ENCODE measurements around the gene PRTN3. TPM values are rescaled to one million over a fixed set of nuclear protein-coding genes. Genes with fewer than 3 reads are reported as not detected.

PRTN3 gene
- total RNA-seq, 1 donor from 2014 or later, result not detected

DNA sequence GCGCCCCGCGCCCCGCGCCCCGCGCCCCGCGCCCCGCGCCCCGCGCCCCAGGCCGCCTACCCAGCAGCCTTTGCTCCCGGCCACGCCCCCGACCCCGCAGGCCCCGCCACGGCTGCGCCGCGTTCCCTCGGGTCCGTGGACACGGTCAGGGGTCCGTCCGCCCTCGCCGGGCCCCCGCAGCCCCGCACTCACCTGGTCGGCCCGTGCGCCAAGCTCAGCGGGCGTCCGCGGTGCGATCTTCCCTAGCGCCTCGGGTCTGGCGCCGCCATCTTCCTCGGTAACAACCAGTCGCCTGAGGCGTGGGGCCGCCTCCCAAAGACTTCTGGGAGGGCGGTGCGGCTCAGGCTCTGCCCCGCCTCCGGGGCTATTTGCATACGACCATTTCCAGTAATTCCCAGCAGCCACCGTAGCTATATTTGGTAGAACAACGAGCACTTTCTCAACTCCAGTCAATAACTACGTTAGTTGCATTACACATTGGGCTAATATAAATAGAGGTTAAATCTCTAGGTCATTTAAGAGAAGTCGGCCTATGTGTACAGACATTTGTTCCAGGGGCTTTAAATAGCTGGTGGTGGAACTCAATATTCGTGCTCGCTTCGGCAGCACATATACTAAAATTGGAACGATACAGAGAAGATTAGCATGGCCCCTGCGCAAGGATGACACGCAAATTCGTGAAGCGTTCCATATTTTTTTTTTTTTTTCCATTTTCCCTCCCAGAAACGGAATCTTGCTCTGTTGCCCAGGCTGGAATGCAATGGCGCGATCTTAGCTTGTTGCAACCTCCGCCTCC lies 52.3 kb downstream of the PRTN3 start, which contains the start of the genes MED16 and RNU6-9:
Gene MED16 (minus strand): TSS at position 294 of the 796 bp plus-strand sequence. CDS start 2,056 bp downstream, outside the sequence.
Gene RNU6-9 (plus strand): TSS at position 591 of the 796 bp plus-strand sequence.
- Mint-ChIP-seq H3K27ac (peak within 1 kb of the TSS; percentile 100), H3K27me3 (ENCODE audit: insufficient read depth, low read depth) (peaks cover 14% of the 10 kb centered on the region), H3K4me1 (peaks cover 14% of the 10 kb centered on the region), H3K9me3 (no peaks in the 10 kb centered on the region), H3K4me3 (peak within 1 kb of the TSS; percentile 95), H3K36me3 (peaks cover 5% of the 10 kb centered on the region)
- Histone ChIP-seq H3K4me2 (peak within 1 kb of the TSS; percentile 95), H3K4me1 (no peaks in the 10 kb centered on the region), H2AFZ (replicated peaks) (peak within 1 kb of the TSS; percentile 53), H3K9ac (peak within 1 kb of the TSS; percentile 85), H3K79me2 (ENCODE audit: low read depth) (peaks cover 15% of the 10 kb centered on the region), H3F3A (ENCODE audit: low read depth) (peaks cover 14% of the 10 kb centered on the region), H3K9me3 (ENCODE audit: low read depth) (no peaks in the 10 kb centered on the region), H4K20me1 (ENCODE audit: low read depth) (peaks cover 16% of the 10 kb centered on the region), H3K36me3 (no peaks in the 10 kb centered on the region), H3K27ac (peak within 1 kb of the TSS; percentile 96), H3K4me3 (peak within 1 kb of the TSS; percentile 97), H3K27me3 (no peaks in the 10 kb centered on the region)
- peak; percentile 98 for DNase-seq (ENCODE audit: low spot score)
- TF ChIP-seq, protein P1, sequence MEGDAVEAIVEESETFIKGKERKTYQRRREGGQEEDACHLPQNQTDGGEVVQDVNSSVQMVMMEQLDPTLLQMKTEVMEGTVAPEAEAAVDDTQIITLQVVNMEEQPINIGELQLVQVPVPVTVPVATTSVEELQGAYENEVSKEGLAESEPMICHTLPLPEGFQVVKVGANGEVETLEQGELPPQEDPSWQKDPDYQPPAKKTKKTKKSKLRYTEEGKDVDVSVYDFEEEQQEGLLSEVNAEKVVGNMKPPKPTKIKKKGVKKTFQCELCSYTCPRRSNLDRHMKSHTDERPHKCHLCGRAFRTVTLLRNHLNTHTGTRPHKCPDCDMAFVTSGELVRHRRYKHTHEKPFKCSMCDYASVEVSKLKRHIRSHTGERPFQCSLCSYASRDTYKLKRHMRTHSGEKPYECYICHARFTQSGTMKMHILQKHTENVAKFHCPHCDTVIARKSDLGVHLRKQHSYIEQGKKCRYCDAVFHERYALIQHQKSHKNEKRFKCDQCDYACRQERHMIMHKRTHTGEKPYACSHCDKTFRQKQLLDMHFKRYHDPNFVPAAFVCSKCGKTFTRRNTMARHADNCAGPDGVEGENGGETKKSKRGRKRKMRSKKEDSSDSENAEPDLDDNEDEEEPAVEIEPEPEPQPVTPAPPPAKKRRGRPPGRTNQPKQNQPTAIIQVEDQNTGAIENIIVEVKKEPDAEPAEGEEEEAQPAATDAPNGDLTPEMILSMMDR (IDR thresholded peaks at IDR 0.05), result no peak
- no peak for TF ChIP-seq EZH2 (IDR thresholded peaks at IDR 0.05)
- no peak for TF ChIP-seq EZH2phosphoT487 (IDR thresholded peaks at IDR 0.05)

DNA sequence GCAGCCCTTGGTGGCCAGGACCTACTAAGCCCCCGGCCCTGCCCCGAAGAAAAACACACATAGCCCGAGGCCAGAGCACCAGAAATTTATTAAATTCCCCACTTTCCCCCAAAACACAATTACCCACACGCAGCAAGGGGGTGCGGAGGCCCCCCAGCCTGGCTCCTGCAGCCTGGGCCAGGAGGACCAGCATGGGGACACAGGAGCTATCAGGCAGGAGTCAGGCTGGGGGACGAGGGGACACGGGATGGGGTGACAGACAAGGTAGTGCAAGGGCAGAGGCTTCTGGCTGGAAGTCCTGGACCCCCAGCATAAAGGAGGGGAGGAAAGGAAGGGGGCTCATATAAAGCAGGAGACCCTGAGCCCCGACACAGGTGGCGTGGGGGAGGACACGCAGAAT lies 55.6 kb downstream of the PRTN3 start:
- H3K4me1 Mint-ChIP-seq, result peaks cover 21% of the 10 kb centered on the region
- no peaks in the 10 kb centered on the region for H3K27me3 ChIP-seq
- no peaks in the 10 kb centered on the region for H3K36me3 ChIP-seq
- no peak overlapping the region for H3K4me3 Mint-ChIP-seq
- no peaks in the 10 kb centered on the region for H3K9me3 ChIP-seq (ENCODE audit: low read depth)
- H3K27ac Mint-ChIP-seq, result no peak overlapping the region
- H3K36me3 Mint-ChIP-seq, result peaks cover 1% of the 10 kb centered on the region
- TF ChIP-seq, protein P1 (IDR thresholded peaks at IDR 0.05), result no peak
- no peak for TF ChIP-seq EZH2 (IDR thresholded peaks at IDR 0.05)
- DNase-seq (ENCODE audit: low spot score), result no peak
- H3K79me2 ChIP-seq (ENCODE audit: low read depth), result peaks cover 8% of the 10 kb centered on the region
- no peak overlapping the region for H3K9ac ChIP-seq
- no peak overlapping the region for H3K27ac ChIP-seq
- peaks cover 32% of the 10 kb centered on the region for H4K20me1 ChIP-seq (ENCODE audit: low read depth)
- H3K27me3 Mint-ChIP-seq (ENCODE audit: insufficient read depth, low read depth), result peaks cover 11% of the 10 kb centered on the region
- H3K4me1 ChIP-seq, result no peaks in the 10 kb centered on the region
- H3K4me2 ChIP-seq, result no peak overlapping the region
- no peaks in the 10 kb centered on the region for H3K9me3 Mint-ChIP-seq
- peaks cover 17% of the 10 kb centered on the region for H3F3A ChIP-seq (ENCODE audit: low read depth)
- H2AFZ ChIP-seq (replicated peaks), result no peak overlapping the region
- no peak overlapping the region for H3K4me3 ChIP-seq

DNA sequence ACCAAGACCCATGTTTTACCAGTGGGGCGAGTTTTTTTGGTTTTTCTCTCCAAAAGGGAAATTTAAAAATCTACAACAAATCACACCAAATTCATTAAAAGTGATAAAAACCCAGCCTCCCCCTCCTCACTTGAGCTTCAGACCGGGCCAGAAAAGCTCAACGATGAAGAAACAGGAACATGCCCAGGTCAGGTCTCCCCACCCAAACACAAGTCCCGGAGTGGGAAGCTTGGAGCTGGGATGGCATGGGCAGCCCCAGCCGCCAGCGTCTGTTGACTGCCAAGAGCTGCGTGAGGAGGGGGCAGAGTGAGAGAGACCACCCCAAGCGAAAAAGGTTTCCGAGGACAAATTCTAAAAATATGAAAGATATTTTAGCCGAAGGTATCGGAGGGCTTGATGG lies 56.2 kb downstream of the PRTN3 start:
- H3K4me1 Mint-ChIP-seq, result peaks cover 21% of the 10 kb centered on the region

More for the DNA sequence above, 56.2 kb downstream of the PRTN3 start:
- Mint-ChIP-seq H3K27me3 (ENCODE audit: insufficient read depth, low read depth) (peaks cover 11% of the 10 kb centered on the region), H3K36me3 (peaks cover 1% of the 10 kb centered on the region), H3K27ac (no peak overlapping the region), H3K4me3 (no peak overlapping the region), H3K9me3 (no peaks in the 10 kb centered on the region)
- Histone ChIP-seq H3K4me3 (no peak overlapping the region), H3K9me3 (ENCODE audit: low read depth) (no peaks in the 10 kb centered on the region), H3K4me2 (no peak overlapping the region), H4K20me1 (ENCODE audit: low read depth) (peaks cover 37% of the 10 kb centered on the region), H3K79me2 (ENCODE audit: low read depth) (peaks cover 9% of the 10 kb centered on the region), H3K36me3 (no peaks in the 10 kb centered on the region), H3F3A (ENCODE audit: low read depth) (peaks cover 17% of the 10 kb centered on the region), H3K27ac (no peak overlapping the region), H3K4me1 (no peaks in the 10 kb centered on the region), H3K9ac (no peak overlapping the region), H3K27me3 (no peaks in the 10 kb centered on the region), H2AFZ (replicated peaks) (no peak overlapping the region)
- no peak for DNase-seq (ENCODE audit: low spot score)
- TF ChIP-seq, protein P1 (IDR thresholded peaks at IDR 0.05), result no peak
- no peak for TF ChIP-seq EZH2phosphoT487 (IDR thresholded peaks at IDR 0.05)
- no peak for TF ChIP-seq EZH2 (IDR thresholded peaks at IDR 0.05)

Data from neural progenitor cell (in vitro differentiated cells).